ENCODE results near the gene IQSEC3.

DNA sequence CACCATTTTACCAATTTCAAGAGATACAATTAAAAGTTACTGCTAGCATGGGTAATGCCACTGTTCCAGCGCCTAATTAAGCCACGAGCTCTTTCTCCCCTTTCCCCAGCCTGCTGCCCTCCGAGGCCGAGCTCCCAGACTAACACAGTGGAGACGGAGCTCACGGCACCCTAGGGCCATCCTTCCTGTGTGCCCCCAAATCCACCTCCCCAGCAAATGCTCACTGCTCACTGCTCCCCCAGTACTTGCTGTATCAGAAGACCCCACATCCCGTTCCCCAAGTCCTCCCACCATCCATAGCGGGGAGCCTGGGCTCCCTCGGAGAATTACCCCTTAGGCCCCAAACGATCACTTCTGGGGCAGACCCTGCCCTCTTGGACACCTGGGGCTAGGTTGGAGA, 104.7 kb downstream of the IQSEC3 start:
- TF ChIP-seq, protein P1, sequence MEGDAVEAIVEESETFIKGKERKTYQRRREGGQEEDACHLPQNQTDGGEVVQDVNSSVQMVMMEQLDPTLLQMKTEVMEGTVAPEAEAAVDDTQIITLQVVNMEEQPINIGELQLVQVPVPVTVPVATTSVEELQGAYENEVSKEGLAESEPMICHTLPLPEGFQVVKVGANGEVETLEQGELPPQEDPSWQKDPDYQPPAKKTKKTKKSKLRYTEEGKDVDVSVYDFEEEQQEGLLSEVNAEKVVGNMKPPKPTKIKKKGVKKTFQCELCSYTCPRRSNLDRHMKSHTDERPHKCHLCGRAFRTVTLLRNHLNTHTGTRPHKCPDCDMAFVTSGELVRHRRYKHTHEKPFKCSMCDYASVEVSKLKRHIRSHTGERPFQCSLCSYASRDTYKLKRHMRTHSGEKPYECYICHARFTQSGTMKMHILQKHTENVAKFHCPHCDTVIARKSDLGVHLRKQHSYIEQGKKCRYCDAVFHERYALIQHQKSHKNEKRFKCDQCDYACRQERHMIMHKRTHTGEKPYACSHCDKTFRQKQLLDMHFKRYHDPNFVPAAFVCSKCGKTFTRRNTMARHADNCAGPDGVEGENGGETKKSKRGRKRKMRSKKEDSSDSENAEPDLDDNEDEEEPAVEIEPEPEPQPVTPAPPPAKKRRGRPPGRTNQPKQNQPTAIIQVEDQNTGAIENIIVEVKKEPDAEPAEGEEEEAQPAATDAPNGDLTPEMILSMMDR (conservative IDR thresholded peaks at IDR 0.05): no peak
- no peak for TF ChIP-seq ZFX (IDR thresholded peaks at IDR 0.05)
